ENCODE measurements around the gene PTGES3.

DNA sequence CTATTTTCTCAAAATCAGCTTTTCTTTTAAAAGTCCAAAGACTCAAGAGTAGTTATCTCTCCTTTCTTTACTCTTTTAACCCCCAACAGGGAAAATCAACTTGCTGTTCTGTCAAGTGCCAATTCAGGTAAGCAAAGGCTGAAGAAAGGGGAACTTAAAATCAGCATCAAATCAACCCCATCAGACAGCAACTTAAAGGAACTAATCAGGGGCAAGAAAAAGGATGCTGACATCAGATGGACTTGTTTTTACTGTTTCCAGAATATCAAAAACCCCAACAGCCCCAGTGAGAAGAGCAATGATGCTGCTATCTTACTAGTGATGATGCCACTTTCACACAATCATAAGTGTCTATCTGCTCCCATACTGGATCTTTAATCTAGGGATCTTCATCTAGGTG, 61.4 kb downstream of the PTGES3 start:
- TF ChIP-seq, protein P1, sequence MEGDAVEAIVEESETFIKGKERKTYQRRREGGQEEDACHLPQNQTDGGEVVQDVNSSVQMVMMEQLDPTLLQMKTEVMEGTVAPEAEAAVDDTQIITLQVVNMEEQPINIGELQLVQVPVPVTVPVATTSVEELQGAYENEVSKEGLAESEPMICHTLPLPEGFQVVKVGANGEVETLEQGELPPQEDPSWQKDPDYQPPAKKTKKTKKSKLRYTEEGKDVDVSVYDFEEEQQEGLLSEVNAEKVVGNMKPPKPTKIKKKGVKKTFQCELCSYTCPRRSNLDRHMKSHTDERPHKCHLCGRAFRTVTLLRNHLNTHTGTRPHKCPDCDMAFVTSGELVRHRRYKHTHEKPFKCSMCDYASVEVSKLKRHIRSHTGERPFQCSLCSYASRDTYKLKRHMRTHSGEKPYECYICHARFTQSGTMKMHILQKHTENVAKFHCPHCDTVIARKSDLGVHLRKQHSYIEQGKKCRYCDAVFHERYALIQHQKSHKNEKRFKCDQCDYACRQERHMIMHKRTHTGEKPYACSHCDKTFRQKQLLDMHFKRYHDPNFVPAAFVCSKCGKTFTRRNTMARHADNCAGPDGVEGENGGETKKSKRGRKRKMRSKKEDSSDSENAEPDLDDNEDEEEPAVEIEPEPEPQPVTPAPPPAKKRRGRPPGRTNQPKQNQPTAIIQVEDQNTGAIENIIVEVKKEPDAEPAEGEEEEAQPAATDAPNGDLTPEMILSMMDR (IDR thresholded peaks at IDR 0.05 in 4 of 5, conservative IDR thresholded peaks at IDR 0.05 in 1 of 5): no peak
- TF ChIP-seq POLR2A (IDR thresholded peaks at IDR 0.05): no peak
